ENCODE data around the gene GBF1. TPM values are rescaled to one million over a fixed set of nuclear protein-coding genes. Genes with fewer than 3 reads are reported as not detected.

Gene GBF1
- total RNA-seq, 4 donors from 2014 or later, result 34.0 to 68.3 (median 53.5) TPM

DNA sequence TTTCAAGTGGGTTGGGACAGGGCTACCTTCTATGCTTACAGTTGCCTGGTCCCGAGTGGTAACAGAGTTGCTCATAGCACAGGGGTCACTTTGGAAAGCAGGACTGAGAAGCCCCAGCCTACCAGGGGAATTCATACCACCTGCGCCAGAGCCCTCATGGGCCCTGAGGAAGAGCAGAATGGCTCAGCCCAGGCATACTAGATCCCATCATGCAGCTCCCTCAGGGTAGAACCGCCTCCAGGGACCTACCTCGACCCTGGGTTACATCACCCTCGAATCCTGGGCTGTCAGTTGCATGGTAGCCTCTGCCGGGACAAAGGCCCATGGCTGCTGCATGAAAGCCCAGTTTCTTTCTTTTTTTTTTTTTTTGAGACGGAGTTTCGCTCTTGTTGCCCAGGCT is 184.1 kb downstream of the GBF1 start:
- Histone ChIP-seq H3K27me3 (no peaks in the 10 kb centered on the region), H3K27ac (no peak overlapping the region), H3K36me3 (no peaks in the 10 kb centered on the region), H3K4me1 (peaks cover 7 to 14% of the 10 kb centered on the region in 2 donors), H3K4me3 (replicated peaks in 1 of 3) (no peak overlapping the region), H3K9me3 (no peaks in the 10 kb centered on the region)
- TF ChIP-seq CTCF (IDR thresholded peaks at IDR 0.05), result no peak
- intact Hi-C loops (cut with DNase I), result loop anchor here (10.0 kb wide), 1 partner anchor 155 kb away; no protein-coding TSS in a partner anchor
- 86 to 90% methylated on average over 7 to 8 of the region's 8 CpGs for WGBS, 2 donors
- DNase-seq, result no peak

- H3K36me3 ChIP-seq, result no peaks in the 10 kb centered on the region
- no peak for DNase-seq
- WGBS, 2 donors, result 21 to 24% methylated on average over 4 of the region's 4 CpGs
- intact Hi-C loops (cut with DNase I), result no loop called here
- peak overlapping the region; percentile 75 to 97 (median 90) for H3K4me3 ChIP-seq (replicated peaks in 1 of 3)
- no peaks in the 10 kb centered on the region for H3K9me3 ChIP-seq
- H3K27me3 ChIP-seq, result no peaks in the 10 kb centered on the region
- peak overlapping the region in 2 of 3 donors; percentile 74 to 79 for H3K27ac ChIP-seq
- TF ChIP-seq CTCF (IDR thresholded peaks at IDR 0.05), result no peak
- no peak for TF ChIP-seq POLR2A (IDR thresholded peaks at IDR 0.05)
- peaks cover 7 to 15% of the 10 kb centered on the region in 2 donors for H3K4me1 ChIP-seq
Measured at GRCh38 chr10:102431452-102432124, 186.3 kb downstream of the GBF1 start.

Other genes starting within 250 kb of the GBF1 start
- 10 to 100 TPM; 14.2 to 21.2 (median 18.3) TPM for gene ARMH3, start 189.4 kb upstream of the GBF1 start, total RNA-seq
- 10 to 100 TPM; 18.7 to 28.5 (median 23.8) TPM for gene HPS6, start 180.2 kb upstream of the GBF1 start, total RNA-seq
- 10 to 100 TPM; 49.8 to 67.3 (median 54.8) TPM for gene LDB1, start 125.2 kb upstream of the GBF1 start, total RNA-seq
- gene PPRC1, start 112.5 kb upstream of the GBF1 start, total RNA-seq, result 10 to 100 TPM; 11.7 to 27.5 (median 16.6) TPM
- gene NOLC1, start 93.1 kb upstream of the GBF1 start, total RNA-seq, result 10 to 100 TPM; 52.7 to 80.8 (median 65.1) TPM
- not detected for gene ELOVL3, start 19.2 kb upstream of the GBF1 start, total RNA-seq
- gene PITX3, start 4.0 kb upstream of the GBF1 start, total RNA-seq, result under 1 TPM in 1 of 4 donors, not detected in 3; 0.45 TPM
- gene NFKB2, start 150.2 kb downstream of the GBF1 start, total RNA-seq, result 10 to 100 TPM; 12.3 to 26.0 (median 15.3) TPM
- gene PSD, start 173.3 kb downstream of the GBF1 start, total RNA-seq, result 1 to 10 TPM in 1 of 4 donors, under 1 TPM in 3; 0.24 to 1.1 (median 0.49) TPM
- 10 to 100 TPM; 13.4 to 34.0 (median 27.2) TPM for gene FBXL15, start 175.3 kb downstream of the GBF1 start, total RNA-seq
- gene CUEDC2, start 187.0 kb downstream of the GBF1 start, total RNA-seq, result 10 to 100 TPM; 56.2 to 73.9 (median 62.0) TPM
- gene C10orf95, start 206.0 kb downstream of the GBF1 start, total RNA-seq, result 1 to 10 TPM; 1.1 to 2.9 (median 1.8) TPM

All from thyroid gland (tissue), 4 donors.